Breast epithelium (tissue), 3 donors: ENCODE results near the gene AJM1.

Experiments
- CTCF ChIP-seq, 3 donors: fragments of 450-650 bp; IDR thresholded peaks; one replicate each; pipeline ENCODE4 v1.5.1; 2016 to 2017; ENCODE audit warnings: antibody characterized with exemption in 3 of 3, mild to moderate bottlenecking in 3 of 3, moderate library complexity in 3 of 3
- POLR2A ChIP-seq: fragments of 450-650 bp; IDR thresholded peaks from one replicate; pipeline ENCODE4 v1.6.1; 2016; ENCODE audit warnings: antibody characterized with exemption, mild to moderate bottlenecking, moderate library complexity
- POLR2AphosphoS5 ChIP-seq, 3 donors: sonication (generic); formaldehyde crosslinking; IDR thresholded peaks; one replicate each; pipeline ENCODE4 v1.6.1; 2017; ENCODE audit warnings: antibody characterized with exemption in 3 of 3

- peak in 1 of 3 donors; percentile 16 for TF ChIP-seq CTCF (IDR thresholded peaks at IDR 0.05)
- no peak for TF ChIP-seq POLR2A
- peak; percentile 55 to 61 (median 56) for TF ChIP-seq POLR2AphosphoS5 (IDR thresholded peaks at IDR 0.05)
Measured at GRCh38 chr9:136807281-136808074, 34.8 kb upstream of the AJM1 start, which contains the start of gene RABL6.
